ENCODE data around the gene NODAL.
A peak's percentile ranks its signal among the peaks of the same experiment; 100 is the strongest.

The NODAL gene

GRCh38 chr10:70432561-70433263 is 8.8 kb downstream of the NODAL start:
- DNase-seq, result no peak

GRCh38 chr10:70432101-70432500 is 9.4 kb downstream of the NODAL start:
- DNase-seq, result no peak

- no peak for DNase-seq
These were observed 10.7 kb downstream of the NODAL start for GRCh38 chr10:70430493-70431445.

- DNase-seq, result no peak
These were observed 14.7 kb downstream of the NODAL start for GRCh38 chr10:70426823-70427222.

GRCh38 chr10:70425096-70425495 is 16.4 kb downstream of the NODAL start:
- no peak for DNase-seq

- DNase-seq, result no peak
These were observed 17.2 kb downstream of the NODAL start for GRCh38 chr10:70424320-70424719.

GRCh38 chr10:70418713-70419112 is 22.8 kb downstream of the NODAL start:
- no peak for DNase-seq

GRCh38 chr10:70418229-70418628 is 23.3 kb downstream of the NODAL start:
- DNase-seq, result no peak

- DNase-seq, result no peak
These were observed 23.9 kb downstream of the NODAL start for GRCh38 chr10:70417568-70417967.

- no peak for DNase-seq
These were observed 29.1 kb downstream of the NODAL start for GRCh38 chr10:70412356-70412755.

- no peak for DNase-seq
These were observed 30.9 kb downstream of the NODAL start for GRCh38 chr10:70410608-70411007.

- DNase-seq, result no peak
These were observed 31.7 kb downstream of the NODAL start for GRCh38 chr10:70409772-70410171.

- DNase-seq, result no peak
These were observed 36.2 kb downstream of the NODAL start for GRCh38 chr10:70405037-70405824.

GRCh38 chr10:70404787-70405036 is 36.8 kb downstream of the NODAL start:
- DNase-seq, result no peak

GRCh38 chr10:70404036-70404786 is 37.3 kb downstream of the NODAL start, which contains the start of gene EIF4EBP2:
EIF4EBP2 (plus strand) TSS chr10:70404145; CDS start chr10:70404402, 257 bp downstream.
- DNase-seq, result peak; percentile 85

GRCh38 chr10:70403483-70404035 is 37.9 kb downstream of the NODAL start:
- no peak for DNase-seq

- DNase-seq, result no peak
These were observed 42.3 kb downstream of the NODAL start for GRCh38 chr10:70399177-70399576.

- DNase-seq, result no peak
These were observed 45.3 kb downstream of the NODAL start for GRCh38 chr10:70396140-70396539.

- no peak for DNase-seq
These were observed 49.8 kb downstream of the NODAL start for GRCh38 chr10:70391654-70392053.

Data from NCI-H1694 (cell line).